ENCODE measurements around the gene SPRED1. TPM values are rescaled to one million over a fixed set of nuclear protein-coding genes. Genes with fewer than 3 reads are reported as not detected.

Gene SPRED1
- total and polyA plus RNA-seq, 2 of the 13 experiments (the other 11 are each of a cell fraction or from before 2014, with no cell fraction given) = 3.8 to 9.6 TPM

DNA sequence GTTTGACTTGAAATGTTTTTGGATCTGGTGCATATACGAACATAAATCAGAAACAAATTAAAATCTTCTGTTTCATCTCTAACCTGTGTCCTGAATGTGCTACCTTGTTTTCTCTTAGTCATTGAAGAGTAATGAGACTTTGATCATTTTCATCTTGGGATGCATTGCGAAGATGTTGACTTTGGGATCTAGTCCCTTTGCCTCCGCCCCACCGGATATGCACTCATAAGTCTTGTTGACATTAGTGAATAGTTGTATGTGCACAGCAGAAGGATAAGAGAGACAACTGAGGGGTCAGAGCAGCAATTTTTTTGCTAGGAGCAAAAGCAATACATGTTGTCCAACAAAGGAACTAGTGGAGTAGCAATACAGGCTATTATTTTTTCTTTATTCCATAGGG is 35.9 kb upstream of the SPRED1 start (continued):
- TF ChIP-seq DMTF1 (CRISPR knock-in tag; IDR thresholded peaks at IDR 0.05) (no peak), GLI4 (CRISPR knock-in tag; IDR thresholded peaks at IDR 0.05; ENCODE audit: borderline replicate concordance) (no peak), GATAD2A (CRISPR knock-in tag; IDR thresholded peaks at IDR 0.05) (peak; percentile 68), JARID2 (CRISPR knock-in tag; IDR thresholded peaks at IDR 0.05; ENCODE audit: insufficient replicate concordance) (no peak), HOXA9 (CRISPR knock-in tag; IDR thresholded peaks at IDR 0.05; ENCODE audit: borderline replicate concordance) (no peak), ZNF83 (CRISPR knock-in tag; IDR thresholded peaks at IDR 0.05; ENCODE audit: borderline replicate concordance) (no peak), ZNF446 (CRISPR knock-in tag; IDR thresholded peaks at IDR 0.05) (no peak), SRSF4 (IDR thresholded peaks at IDR 0.05; ENCODE audit: low read depth, low read length, poor library complexity, severe bottlenecking) (no peak), RXRB (CRISPR knock-in tag; IDR thresholded peaks at IDR 0.05; ENCODE audit: borderline replicate concordance) (0 out of 2 replicates have a peak, but pooled peaks have one; percentile 24), ZNF33B (CRISPR knock-in tag; IDR thresholded peaks at IDR 0.05) (no peak), ZFP62 (CRISPR knock-in tag; IDR thresholded peaks at IDR 0.05) (no peak), GABPB1 (CRISPR knock-in tag; IDR thresholded peaks at IDR 0.05) (peak; percentile 25; the same call in 1 of the 2 replicates), DNMT1 (CRISPR knock-in tag; IDR thresholded peaks at IDR 0.05) (no peak), ZNF720 (CRISPR knock-in tag; IDR thresholded peaks at IDR 0.05) (no peak), ZNF567 (CRISPR knock-in tag; IDR thresholded peaks at IDR 0.05; ENCODE audit: borderline replicate concordance) (no peak), ZFP82 (CRISPR knock-in tag; IDR thresholded peaks at IDR 0.05; ENCODE audit: borderline replicate concordance) (no peak), NR2F1 (CRISPR knock-in tag; IDR thresholded peaks at IDR 0.05) (no peak), ZNF274 (CRISPR knock-in tag; IDR thresholded peaks at IDR 0.05) (no peak), SNAPC2 (CRISPR knock-in tag; IDR thresholded peaks at IDR 0.05) (no peak), ZNF7 (CRISPR knock-in tag; IDR thresholded peaks at IDR 0.05) (peak; percentile 37; the same call in 1 of the 2 replicates), ZNF572 (CRISPR knock-in tag; IDR thresholded peaks at IDR 0.05) (no peak), ZBTB2 (CRISPR knock-in tag; IDR thresholded peaks at IDR 0.05; ENCODE audit: low read depth) (no peak), ZNF672 (CRISPR knock-in tag; IDR thresholded peaks at IDR 0.05) (no peak), CHD2 (IDR thresholded peaks at IDR 0.05; ENCODE audit: low read depth, low read length) (no peak), RAD51 (IDR thresholded peaks at IDR 0.05; ENCODE audit: borderline replicate concordance) (no peak), MTF2 (CRISPR knock-in tag; IDR thresholded peaks at IDR 0.05; ENCODE audit: borderline replicate concordance) (no peak), ZNF562 (CRISPR knock-in tag; IDR thresholded peaks at IDR 0.05; ENCODE audit: borderline replicate concordance) (no peak), NR0B2 (CRISPR knock-in tag; IDR thresholded peaks at IDR 0.05) (no peak)
- TF ChIP-seq, protein P1, sequence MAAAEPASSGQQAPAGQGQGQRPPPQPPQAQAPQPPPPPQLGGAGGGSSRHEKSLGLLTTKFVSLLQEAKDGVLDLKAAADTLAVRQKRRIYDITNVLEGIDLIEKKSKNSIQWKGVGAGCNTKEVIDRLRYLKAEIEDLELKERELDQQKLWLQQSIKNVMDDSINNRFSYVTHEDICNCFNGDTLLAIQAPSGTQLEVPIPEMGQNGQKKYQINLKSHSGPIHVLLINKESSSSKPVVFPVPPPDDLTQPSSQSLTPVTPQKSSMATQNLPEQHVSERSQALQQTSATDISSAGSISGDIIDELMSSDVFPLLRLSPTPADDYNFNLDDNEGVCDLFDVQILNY (CRISPR knock-in tag; conservative IDR thresholded peaks at IDR 0.05) = no peak

Measured in HepG2 (cell line).